Fibroblast of lung (primary cell): ENCODE data around the gene JAKMIP1.

Experiments used
- EZH2 ChIP-seq: IDR thresholded peaks from 2 replicates; pipeline ENCODE4 v1.5.1; 2012; ENCODE audit warnings: low read length, control low read depth, mild to moderate bottlenecking; ENCODE audit errors: missing control alignments
- TF ChIP-seq, protein P1 (sequence below), 2 donors: IDR thresholded peaks in 1 of 2; conservative IDR thresholded peaks in 1 of 2; 1 replicate in 1 of 2; 2 replicates in 1 of 2; pipeline ENCODE4 v1.5.1; 2011 to 2012; ENCODE audit warnings: low read length in 2 of 2, control low read depth in 1 of 2, inconsistent platforms in 1 of 2, low read depth in 1 of 2, mild to moderate bottlenecking in 1 of 2

- TF ChIP-seq, protein P1, sequence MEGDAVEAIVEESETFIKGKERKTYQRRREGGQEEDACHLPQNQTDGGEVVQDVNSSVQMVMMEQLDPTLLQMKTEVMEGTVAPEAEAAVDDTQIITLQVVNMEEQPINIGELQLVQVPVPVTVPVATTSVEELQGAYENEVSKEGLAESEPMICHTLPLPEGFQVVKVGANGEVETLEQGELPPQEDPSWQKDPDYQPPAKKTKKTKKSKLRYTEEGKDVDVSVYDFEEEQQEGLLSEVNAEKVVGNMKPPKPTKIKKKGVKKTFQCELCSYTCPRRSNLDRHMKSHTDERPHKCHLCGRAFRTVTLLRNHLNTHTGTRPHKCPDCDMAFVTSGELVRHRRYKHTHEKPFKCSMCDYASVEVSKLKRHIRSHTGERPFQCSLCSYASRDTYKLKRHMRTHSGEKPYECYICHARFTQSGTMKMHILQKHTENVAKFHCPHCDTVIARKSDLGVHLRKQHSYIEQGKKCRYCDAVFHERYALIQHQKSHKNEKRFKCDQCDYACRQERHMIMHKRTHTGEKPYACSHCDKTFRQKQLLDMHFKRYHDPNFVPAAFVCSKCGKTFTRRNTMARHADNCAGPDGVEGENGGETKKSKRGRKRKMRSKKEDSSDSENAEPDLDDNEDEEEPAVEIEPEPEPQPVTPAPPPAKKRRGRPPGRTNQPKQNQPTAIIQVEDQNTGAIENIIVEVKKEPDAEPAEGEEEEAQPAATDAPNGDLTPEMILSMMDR (conservative IDR thresholded peaks at IDR 0.05 in 1 of 2, IDR thresholded peaks at IDR 0.05 in 1 of 2; ENCODE audit: low read depth in 1 of 2, low read length in 2 of 2) = no peak
- no peak for TF ChIP-seq EZH2
Observed at GRCh38 chr4:6042293-6043063, 157.9 kb downstream of the JAKMIP1 start.
